Neuronal stem cell (in vitro differentiated cells): ENCODE results near the gene OSBPL1A.

Source experiments
- DNase-seq: peaks from one replicate; pipeline ENCODE4 v3.0.0-alpha.2; 2013; ENCODE audit warnings: low spot score
- H2AFZ ChIP-seq: one replicate; pipeline ENCODE4 v1.6.1; 2013; ENCODE audit warnings: mild to moderate bottlenecking, low read length, inconsistent platforms
- H2AK5ac ChIP-seq: 2 replicates; pipeline ENCODE4 v1.6.1; 2013; ENCODE audit warnings: low read depth, mild to moderate bottlenecking, inconsistent platforms, low read length, moderate library complexity, mixed read lengths
- H2BK120ac ChIP-seq: 2 replicates; pipeline ENCODE4 v1.6.1; 2013; ENCODE audit warnings: low read depth, mild to moderate bottlenecking, inconsistent platforms, low read length, moderate library complexity, mixed read lengths
- H2BK12ac ChIP-seq: one replicate; pipeline ENCODE4 v1.6.1; 2013; ENCODE audit warnings: low read length, inconsistent platforms
- H2BK15ac ChIP-seq: 2 replicates; pipeline ENCODE4 v1.6.1; 2013; ENCODE audit warnings: mild to moderate bottlenecking, low read length, inconsistent platforms, mixed read lengths
- H2BK5ac ChIP-seq: one replicate; pipeline ENCODE4 v1.6.1; 2013; ENCODE audit warnings: inconsistent platforms, mild to moderate bottlenecking, low read length, moderate library complexity
- H3K14ac ChIP-seq: one replicate; pipeline ENCODE4 v1.6.1; 2013; ENCODE audit warnings: low read length, inconsistent platforms
- H3K18ac ChIP-seq: 2 replicates; pipeline ENCODE4 v1.6.1; 2013; ENCODE audit warnings: low read length, inconsistent platforms
- H3K23ac ChIP-seq: 2 replicates; pipeline ENCODE4 v1.6.1; 2013; ENCODE audit warnings: low read depth, mild to moderate bottlenecking, mixed read lengths, low read length, inconsistent platforms; ENCODE audit not compliant: poor library complexity
- H3K27ac ChIP-seq: replicated peaks from 3 replicates; pipeline ENCODE4 v1.5.1; 2013; ENCODE audit warnings: low read length, inconsistent platforms
- H3K27me3 ChIP-seq, 3 experiments: 2 replicates each; pipeline ENCODE4 v1.6.1; 2013; ENCODE audit warnings: low read length in 3 of 3, mild to moderate bottlenecking in 2 of 3, inconsistent platforms in 1 of 3, low read depth in 1 of 3, mixed read lengths in 1 of 3, moderate library complexity in 1 of 3; ENCODE audit not compliant: control insufficient read depth in 3 of 3, insufficient read depth in 3 of 3
- H3K36me3 ChIP-seq, 2 donors: replicated peaks in 1 of 2; 2 replicates each; pipeline ENCODE4 v1.6.1; 2013; ENCODE audit warnings: low read length in 2 of 2; ENCODE audit not compliant: control insufficient read depth in 2 of 2, insufficient read depth in 2 of 2
- H3K4ac ChIP-seq: 2 replicates; pipeline ENCODE4 v1.6.1; 2013; ENCODE audit warnings: inconsistent platforms, mild to moderate bottlenecking, low read length, moderate library complexity
- H3K4me1 ChIP-seq, 2 donors: 1 replicate in 1 of 2; 2 replicates in 1 of 2; pipeline ENCODE4 v1.6.1; 2013; ENCODE audit warnings: low read length in 2 of 2, low read depth in 1 of 2; ENCODE audit not compliant: control insufficient read depth in 2 of 2, insufficient read depth in 1 of 2
- H3K4me2 ChIP-seq: one replicate; pipeline ENCODE4 v1.6.1; 2013; ENCODE audit warnings: mild to moderate bottlenecking, low read length, inconsistent platforms; ENCODE audit not compliant: insufficient read depth, poor library complexity, severe bottlenecking
- H3K4me3 ChIP-seq, 2 donors: 2 replicates each; pipeline ENCODE4 v1.5.1; 2013; ENCODE audit warnings: low read length in 2 of 2, mild to moderate bottlenecking in 2 of 2, inconsistent platforms in 1 of 2, moderate library complexity in 1 of 2
- H3K79me1 ChIP-seq: one replicate; pipeline ENCODE4 v1.6.1; 2013; ENCODE audit warnings: low read depth, mild to moderate bottlenecking, inconsistent platforms, low read length, moderate library complexity
- H3K9ac ChIP-seq: one replicate; pipeline ENCODE4 v1.6.1; 2013; ENCODE audit warnings: mild to moderate bottlenecking, low read depth, low read length, inconsistent platforms; ENCODE audit not compliant: poor library complexity
- H3K9me3 ChIP-seq, 2 donors: replicated peaks in 1 of 2; 2 replicates each; pipeline versions ENCODE3 to v1.6.1; 2013; ENCODE audit warnings: low read length in 2 of 2, mild to moderate bottlenecking in 2 of 2, inconsistent platforms in 1 of 2, low read depth in 1 of 2, mixed read lengths in 1 of 2, moderate library complexity in 1 of 2; ENCODE audit not compliant: control insufficient read depth in 2 of 2, insufficient read depth in 1 of 2
- H4K8ac ChIP-seq: one replicate; pipeline ENCODE4 v1.6.1; 2013; ENCODE audit warnings: low read depth, mild to moderate bottlenecking, inconsistent platforms, low read length, moderate library complexity
- H4K91ac ChIP-seq: one replicate; pipeline ENCODE4 v1.6.1; 2013; ENCODE audit warnings: low read length, low read depth, mild to moderate bottlenecking, inconsistent platforms; ENCODE audit not compliant: poor library complexity
- WGBS, 2 donors: extraction: QIAGEN DNeasy Blood & Tissue Kit; methylation state at CpG; one replicate each; pipeline ENCODE4 v1.1.7; 2013; ENCODE audit warnings: missing lambda C conversion rate in 2 of 2, mixed read lengths in 1 of 2; ENCODE audit not compliant: insufficient read length in 2 of 2, insufficient replicate concordance in 1 of 2; ENCODE audit errors: extremely low coverage in 2 of 2; 5-methylcytosine and 5-hydroxymethylcytosine counted together

OSBPL1A gene

GRCh38 chr18:24341361-24341760 is 56.3 kb downstream of the OSBPL1A start:
- no peak for DNase-seq
- no peak overlapping the region for H3K23ac ChIP-seq
- H2BK15ac ChIP-seq, result no peak overlapping the region
- H2AFZ ChIP-seq, result no peak overlapping the region
- H3K79me1 ChIP-seq, result peaks cover 2% of the 10 kb centered on the region
- H3K4me1 ChIP-seq, result no peaks in the 10 kb centered on the region
- peaks cover 0 to 6% of the 10 kb centered on the region in 2 donors for H3K9me3 ChIP-seq
- H2AK5ac ChIP-seq, result no peak overlapping the region
- no peak overlapping the region for H4K91ac ChIP-seq
- peaks cover 1 to 2% of the 10 kb centered on the region in 2 donors for H3K36me3 ChIP-seq
- H3K14ac ChIP-seq, result no peak overlapping the region
- no peak overlapping the region for H4K8ac ChIP-seq
- H2BK120ac ChIP-seq, result no peak overlapping the region
- no peak overlapping the region for H3K4ac ChIP-seq
- H3K4me2 ChIP-seq, result no peak overlapping the region
- no peak overlapping the region for H3K9ac ChIP-seq
- no peak overlapping the region for H3K4me3 ChIP-seq
- no peaks in the 10 kb centered on the region for H3K27me3 ChIP-seq
- H2BK12ac ChIP-seq, result no peak overlapping the region
- no peak overlapping the region for H3K27ac ChIP-seq
- H2BK5ac ChIP-seq, result no peak overlapping the region
- no peak overlapping the region for H3K18ac ChIP-seq

DNA sequence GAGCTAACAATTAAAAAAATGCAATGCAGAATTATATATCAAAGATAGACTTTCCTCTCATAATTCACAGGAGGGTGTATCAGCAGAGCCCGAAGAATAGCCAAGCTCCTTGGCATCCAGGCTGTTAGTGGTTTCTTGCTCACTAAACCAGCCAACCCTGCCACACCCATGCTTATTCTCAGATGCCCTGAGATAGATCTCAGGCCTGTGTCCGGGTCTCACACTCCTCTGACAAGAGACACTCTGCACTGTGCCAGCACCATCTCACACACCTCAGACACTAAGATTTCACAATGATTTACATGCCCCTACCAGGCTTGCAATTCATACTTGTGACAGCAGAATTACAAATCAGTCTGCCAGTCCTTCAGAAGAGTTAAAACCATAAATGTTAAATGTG is 64.5 kb downstream of the OSBPL1A start:
- no peak for DNase-seq
- H2BK12ac ChIP-seq, result no peak overlapping the region
- H3K4me2 ChIP-seq, result no peak overlapping the region
- no peak overlapping the region for H2BK5ac ChIP-seq
- no peak overlapping the region for H2BK120ac ChIP-seq
- H3K23ac ChIP-seq, result no peak overlapping the region
- H3K4me1 ChIP-seq, result no peaks in the 10 kb centered on the region
- H3K18ac ChIP-seq, result no peak overlapping the region
- H3K27ac ChIP-seq, result no peak overlapping the region
- no peak overlapping the region for H3K9ac ChIP-seq
- H4K91ac ChIP-seq, result no peak overlapping the region
- H3K4me3 ChIP-seq, result no peak overlapping the region
- H3K36me3 ChIP-seq, result peaks cover 4 to 68% of the 10 kb centered on the region in 2 donors
- H2AK5ac ChIP-seq, result no peak overlapping the region
- peaks cover 0 to 13% of the 10 kb centered on the region in 2 donors for H3K9me3 ChIP-seq
- no peak overlapping the region for H2AFZ ChIP-seq
- no peak overlapping the region for H3K4ac ChIP-seq
- WGBS, 2 donors, result no CpG with 5 or more reads among the region's 2 CpGs
- H3K79me1 ChIP-seq, result peaks cover 1% of the 10 kb centered on the region
- H4K8ac ChIP-seq, result no peak overlapping the region
- no peaks in the 10 kb centered on the region for H3K27me3 ChIP-seq
- no peak overlapping the region for H2BK15ac ChIP-seq
- no peak overlapping the region for H3K14ac ChIP-seq

GRCh38 chr18:24326211-24326610 is 71.4 kb downstream of the OSBPL1A start:
- H3K36me3 ChIP-seq, result peaks cover 2 to 31% of the 10 kb centered on the region in 2 donors
- H3K4ac ChIP-seq, result no peak overlapping the region
- H2BK15ac ChIP-seq, result no peak overlapping the region
- H3K27ac ChIP-seq, result no peak overlapping the region
- H2BK5ac ChIP-seq, result no peak overlapping the region
- H3K4me1 ChIP-seq, result no peaks in the 10 kb centered on the region
- no peak overlapping the region for H4K91ac ChIP-seq
- no peak overlapping the region for H3K4me3 ChIP-seq
- no peak overlapping the region for H3K4me2 ChIP-seq
- H2BK12ac ChIP-seq, result no peak overlapping the region
- H2BK120ac ChIP-seq, result no peak overlapping the region
- no peaks in the 10 kb centered on the region for H3K9me3 ChIP-seq
- H3K27me3 ChIP-seq, result no peaks in the 10 kb centered on the region
- H3K79me1 ChIP-seq, result no peaks in the 10 kb centered on the region
- H2AFZ ChIP-seq, result no peak overlapping the region
- no peak overlapping the region for H3K9ac ChIP-seq
- no peak overlapping the region for H3K18ac ChIP-seq
- no CpG with 5 or more reads among the region's 3 CpGs for WGBS, 2 donors
- H2AK5ac ChIP-seq, result no peak overlapping the region
- H3K23ac ChIP-seq, result no peak overlapping the region
- no peak overlapping the region for H3K14ac ChIP-seq
- no peak overlapping the region for H4K8ac ChIP-seq
- DNase-seq, result no peak

GRCh38 chr18:24322584-24323136 is 75.0 kb downstream of the OSBPL1A start:
- no peak overlapping the region for H2AFZ ChIP-seq
- no peaks in the 10 kb centered on the region for H3K4me1 ChIP-seq
- no peak for DNase-seq
- H2BK12ac ChIP-seq, result no peak overlapping the region
- no peak overlapping the region for H2BK15ac ChIP-seq
- no peaks in the 10 kb centered on the region for H3K79me1 ChIP-seq
- no peak overlapping the region for H3K14ac ChIP-seq
- peaks cover 0 to 21% of the 10 kb centered on the region in 2 donors for H3K36me3 ChIP-seq
- no peak overlapping the region for H3K27ac ChIP-seq
- no peak overlapping the region for H4K8ac ChIP-seq
- H4K91ac ChIP-seq, result no peak overlapping the region
- no peak overlapping the region for H3K18ac ChIP-seq
- H3K23ac ChIP-seq, result no peak overlapping the region
- H3K9ac ChIP-seq, result no peak overlapping the region
- H3K4me3 ChIP-seq, result no peak overlapping the region
- no peak overlapping the region for H3K4me2 ChIP-seq
- H3K4ac ChIP-seq, result no peak overlapping the region
- no peaks in the 10 kb centered on the region for H3K27me3 ChIP-seq
- H2AK5ac ChIP-seq, result no peak overlapping the region
- H3K9me3 ChIP-seq, result no peaks in the 10 kb centered on the region
- H2BK120ac ChIP-seq, result no peak overlapping the region
- H2BK5ac ChIP-seq, result no peak overlapping the region
